Upper lobe of right lung (tissue), 1 donor: Measurements from ENCODE around the gene SARM1. TPM values are rescaled to one million over a fixed set of nuclear protein-coding genes. Genes with fewer than 3 reads are reported as not detected.

ENCODE experiments used
- ATAC-seq: fragments of 200-7000 bp; cut with Tn5 transposase; one replicate; pipeline ENCODE4 v1.9.1; 2020; ENCODE audit warnings: mild to moderate bottlenecking, moderate library complexity
- DNase-seq: peaks from one replicate; pipeline ENCODE4 v3.0.0-alpha.2; 2020
- H3K27ac ChIP-seq: fragments of 200-600 bp; one replicate; pipeline ENCODE4 v1.8.0; 2022
- H3K27me3 ChIP-seq: fragments of 200-600 bp; one replicate; pipeline ENCODE4 v1.8.0; 2022; ENCODE audit warnings: mild to moderate bottlenecking
- H3K36me3 ChIP-seq: fragments of 200-600 bp; one replicate; pipeline ENCODE4 v1.8.0; 2022
- H3K4me1 ChIP-seq: fragments of 200-600 bp; one replicate; pipeline ENCODE4 v1.8.0; 2022
- H3K4me3 ChIP-seq: fragments of 200-600 bp; one replicate; pipeline ENCODE4 v1.8.0; 2022; ENCODE audit warnings: mild to moderate bottlenecking
- H3K9me3 ChIP-seq: fragments of 200-600 bp; one replicate; pipeline ENCODE4 v1.8.0; 2022
- CTCF ChIP-seq: fragments of 200-600 bp; IDR thresholded peaks from one replicate; pipeline ENCODE4 v1.8.0; 2022; ENCODE audit warnings: antibody characterized with exemption
- intact Hi-C: fragments of 100-400 bp; cut with DNase I; formaldehyde crosslinking; loops from one replicate; pipeline ENCODE4 v1.11.0; 2022
- microRNA-seq: library from miRNA; unstranded; fragments of <30 nt; microRNA quantifications from one replicate; pipeline ENCODE4 v1.2.0, GENCODE V29; 2020; ENCODE audit warnings: borderline microRNAs expressed
- total RNA-seq: library from RNA; stranded (reverse); fragmentation: NEBNext Ultra II Directional; extraction: Animal tissue kit (Norgen Biotek cat#: 25700); gene quantifications from one replicate; pipeline ENCODE4 v1.2.1, GENCODE V29; 2021
- donor health status: DM: no; HTN: yes; CAD: no; lungs with severe emphysema.

SARM1 gene
- total RNA-seq, 1 donor from 2014 or later = 14.4 TPM

GRCh38 chr17:28443901-28444638 is 72.6 kb downstream of the SARM1 start:
- H3K36me3 ChIP-seq = no peaks in the 10 kb centered on the region
- no peaks in the 10 kb centered on the region for H3K4me1 ChIP-seq
- no peak for ATAC-seq
- no peak overlapping the region for H3K27ac ChIP-seq
- no peaks in the 10 kb centered on the region for H3K27me3 ChIP-seq
- TF ChIP-seq CTCF = no peak
- H3K9me3 ChIP-seq = no peaks in the 10 kb centered on the region
- no peak overlapping the region for H3K4me3 ChIP-seq
- intact Hi-C loops = no loop called here
- DNase-seq = no peak

GRCh38 chr17:28446716-28447395 is 75.4 kb downstream of the SARM1 start:
- Histone ChIP-seq H3K4me1 (no peaks in the 10 kb centered on the region), H3K36me3 (no peaks in the 10 kb centered on the region), H3K27ac (no peak overlapping the region), H3K9me3 (no peaks in the 10 kb centered on the region), H3K4me3 (no peak overlapping the region), H3K27me3 (no peaks in the 10 kb centered on the region)
- no peak for TF ChIP-seq CTCF
- ATAC-seq (no peak), DNase-seq (no peak)
- intact Hi-C loops = no loop called here

- no peak for TF ChIP-seq CTCF
- Histone ChIP-seq H3K4me1 (no peaks in the 10 kb centered on the region), H3K36me3 (no peaks in the 10 kb centered on the region), H3K9me3 (no peaks in the 10 kb centered on the region), H3K27me3 (no peaks in the 10 kb centered on the region), H3K27ac (no peak overlapping the region), H3K4me3 (no peak overlapping the region)
- DNase-seq (no peak), ATAC-seq (no peak)
- intact Hi-C loops = no loop called here
Observed at GRCh38 chr17:28447396-28447760, 75.9 kb downstream of the SARM1 start.

- Histone ChIP-seq H3K4me3 (no peak overlapping the region), H3K27me3 (no peaks in the 10 kb centered on the region), H3K27ac (no peak overlapping the region), H3K36me3 (no peaks in the 10 kb centered on the region), H3K4me1 (no peaks in the 10 kb centered on the region), H3K9me3 (no peaks in the 10 kb centered on the region)
- intact Hi-C loops = no loop called here
- ATAC-seq (no peak), DNase-seq (no peak)
- TF ChIP-seq CTCF = no peak
Observed at GRCh38 chr17:28449859-28450258, 78.4 kb downstream of the SARM1 start.

Small RNAs within 50 kb of the gene (microRNA-seq; reads per million reads assigned to microRNA genes)
- 0.50 reads per million for gene MIR4723

Other genes starting within 250 kb of the SARM1 start
- 64.4 TPM for gene TMEM97, start 52.5 kb upstream of the SARM1 start, total RNA-seq
- 33.3 TPM for gene IFT20, start 36.2 kb upstream of the SARM1 start, total RNA-seq
- gene TNFAIP1, start 35.9 kb upstream of the SARM1 start, total RNA-seq = 82.7 TPM
- gene POLDIP2, start 14.2 kb upstream of the SARM1 start, total RNA-seq = 55.3 TPM
- gene SEBOX, start 6.5 kb upstream of the SARM1 start, total RNA-seq = not detected
- gene VTN, start 1.4 kb upstream of the SARM1 start, total RNA-seq = 1.3 TPM
- gene SLC46A1, start 34.5 kb downstream of the SARM1 start, total RNA-seq = 17.0 TPM
- 0.87 TPM for gene SLC13A2, start 102.0 kb downstream of the SARM1 start, total RNA-seq
- 0.35 TPM for gene FOXN1, start 134.7 kb downstream of the SARM1 start, total RNA-seq
- 22.7 TPM for gene UNC119, start 180.9 kb downstream of the SARM1 start, total RNA-seq
- gene PIGS, start 199.8 kb downstream of the SARM1 start, total RNA-seq = 43.0 TPM
- 10.5 TPM for gene ALDOC, start 205.2 kb downstream of the SARM1 start, total RNA-seq
- 3.2 TPM for gene SPAG5, start 227.3 kb downstream of the SARM1 start, total RNA-seq
- 12.3 TPM for gene RSKR, start 242.5 kb downstream of the SARM1 start, total RNA-seq